ENCODE measurements around the gene OR51B5. TPM values are rescaled to one million over a fixed set of nuclear protein-coding genes. Genes with fewer than 3 reads are reported as not detected.

Gene OR51B5
- total and polyA plus RNA-seq, 10 of the 15 experiments (the other 5 are each of a cell fraction or from before 2014, with no cell fraction given): 0.04 to 2.1 (median 0.17) TPM; not detected in 6

DNA sequence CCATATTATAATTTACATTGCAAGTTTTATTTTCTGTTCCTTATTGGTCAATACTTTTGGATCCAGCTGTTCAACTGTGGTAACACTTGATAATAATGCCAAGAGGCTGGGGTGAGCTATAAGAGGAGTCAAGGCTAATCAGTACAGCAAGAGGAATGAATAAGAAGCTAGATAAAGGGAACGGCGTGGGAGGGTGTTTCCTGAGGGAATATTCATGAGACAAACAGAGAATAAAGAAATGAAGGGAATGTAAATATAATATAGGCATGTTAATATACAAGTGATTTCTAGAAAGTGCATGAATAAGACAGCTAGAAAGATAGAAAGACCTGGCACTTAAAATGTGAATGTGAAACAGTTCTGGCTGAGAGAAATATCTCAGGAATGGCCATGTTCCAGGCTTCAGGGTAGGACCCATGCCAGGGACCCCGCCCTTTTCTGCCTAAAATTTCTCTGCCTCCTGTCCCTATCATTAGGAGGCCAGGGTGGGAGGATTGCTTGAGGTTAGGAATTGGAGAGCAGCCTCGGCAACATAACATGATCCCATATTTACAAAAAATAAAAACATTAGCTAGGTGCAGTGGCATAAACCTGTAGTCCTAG, 45.5 kb downstream of the OR51B5 start:
- 11% methylated on average over 4 of the region's 4 CpGs for WGBS (ENCODE audit: insufficient coverage, insufficient replicate concordance, low lambda C conversion rate, missing lambda C conversion rate)
- no peak overlapping the region for H2AFZ ChIP-seq (ENCODE audit: control insufficient read depth, low read depth, low read length)
- in situ Hi-C loops (cut with MboI): no loop called here
- H3K4me1 ChIP-seq (ENCODE audit: control insufficient read depth, insufficient read depth, low read length): no peaks in the 10 kb centered on the region
- RAD21 ChIA-PET (ENCODE audit: unreplicated experiment): no interaction called here
- no TSS peak for BruUV-seq (replicated peaks)
- no peak overlapping the region for H3K4me2 ChIP-seq (ENCODE audit: control insufficient read depth, insufficient read depth)
- H4K20me1 ChIP-seq (ENCODE audit: control insufficient read depth, insufficient read depth): no peaks in the 10 kb centered on the region
- H3K4me3 ChIP-seq: no peak overlapping the region
- CTCF ChIA-PET: no interaction called here
- H3K27ac ChIP-seq (ENCODE audit: control insufficient read depth, insufficient read depth): no peak overlapping the region
- SMC1A ChIA-PET (ENCODE audit: uncharacterized antibody, unreplicated experiment): interaction anchor here (0.6 kb wide), 1 partner anchor 29 kb away, joined by 3 read pairs; no protein-coding TSS in a partner anchor
- no peaks in the 10 kb centered on the region for H3K36me3 ChIP-seq (ENCODE audit: control insufficient read depth in 2 of 2, insufficient read depth in 2 of 2, low read length in 1 of 2)
- intact Hi-C loops (cut with micrococcal nuclease; ENCODE audit: unreplicated experiment): no loop called here
- H3K9ac ChIP-seq (ENCODE audit: control insufficient read depth, insufficient read depth, low read length): no peak overlapping the region
- no peaks in the 10 kb centered on the region for H3K9me3 ChIP-seq (replicated peaks; ENCODE audit: control insufficient read depth, insufficient read depth, low read length)
- no peaks in the 10 kb centered on the region for H3K79me2 ChIP-seq (ENCODE audit: control insufficient read depth, insufficient read depth, low read length)
- DNase-seq (ENCODE audit: low read depth, low spot score) (no peak), FAIRE-seq (no peak), ATAC-seq (no peak)
- no peaks in the 10 kb centered on the region for H3K27me3 ChIP-seq (replicated peaks in 1 of 2; ENCODE audit: control insufficient read depth in 2 of 2, insufficient read depth in 2 of 2, low read length in 1 of 2)
- POLR2A ChIA-PET: no interaction called here
- TF ChIP-seq ESRRA (IDR thresholded peaks at IDR 0.05; ENCODE audit: low read length) (no peak), GATAD2B (conservative IDR thresholded peaks at IDR 0.05; ENCODE audit: low read depth) (no peak), SREBF2 (IDR thresholded peaks at IDR 0.05; ENCODE audit: low read length) (no peak), PAX5 (IDR thresholded peaks at IDR 0.05; ENCODE audit: borderline replicate concordance, low read depth, low read length) (no peak), IRF4 (IDR thresholded peaks at IDR 0.05; ENCODE audit: low read depth, low read length) (no peak), RUNX3 (IDR thresholded peaks at IDR 0.05; ENCODE audit: low read length) (no peak)
- TF ChIP-seq, protein P1, sequence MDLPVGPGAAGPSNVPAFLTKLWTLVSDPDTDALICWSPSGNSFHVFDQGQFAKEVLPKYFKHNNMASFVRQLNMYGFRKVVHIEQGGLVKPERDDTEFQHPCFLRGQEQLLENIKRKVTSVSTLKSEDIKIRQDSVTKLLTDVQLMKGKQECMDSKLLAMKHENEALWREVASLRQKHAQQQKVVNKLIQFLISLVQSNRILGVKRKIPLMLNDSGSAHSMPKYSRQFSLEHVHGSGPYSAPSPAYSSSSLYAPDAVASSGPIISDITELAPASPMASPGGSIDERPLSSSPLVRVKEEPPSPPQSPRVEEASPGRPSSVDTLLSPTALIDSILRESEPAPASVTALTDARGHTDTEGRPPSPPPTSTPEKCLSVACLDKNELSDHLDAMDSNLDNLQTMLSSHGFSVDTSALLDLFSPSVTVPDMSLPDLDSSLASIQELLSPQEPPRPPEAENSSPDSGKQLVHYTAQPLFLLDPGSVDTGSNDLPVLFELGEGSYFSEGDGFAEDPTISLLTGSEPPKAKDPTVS (IDR thresholded peaks at IDR 0.05; ENCODE audit: low read depth, low read length): no peak
- TF ChIP-seq, protein P2, sequence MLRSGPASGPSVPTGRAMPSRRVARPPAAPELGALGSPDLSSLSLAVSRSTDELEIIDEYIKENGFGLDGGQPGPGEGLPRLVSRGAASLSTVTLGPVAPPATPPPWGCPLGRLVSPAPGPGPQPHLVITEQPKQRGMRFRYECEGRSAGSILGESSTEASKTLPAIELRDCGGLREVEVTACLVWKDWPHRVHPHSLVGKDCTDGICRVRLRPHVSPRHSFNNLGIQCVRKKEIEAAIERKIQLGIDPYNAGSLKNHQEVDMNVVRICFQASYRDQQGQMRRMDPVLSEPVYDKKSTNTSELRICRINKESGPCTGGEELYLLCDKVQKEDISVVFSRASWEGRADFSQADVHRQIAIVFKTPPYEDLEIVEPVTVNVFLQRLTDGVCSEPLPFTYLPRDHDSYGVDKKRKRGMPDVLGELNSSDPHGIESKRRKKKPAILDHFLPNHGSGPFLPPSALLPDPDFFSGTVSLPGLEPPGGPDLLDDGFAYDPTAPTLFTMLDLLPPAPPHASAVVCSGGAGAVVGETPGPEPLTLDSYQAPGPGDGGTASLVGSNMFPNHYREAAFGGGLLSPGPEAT (IDR thresholded peaks at IDR 0.05; ENCODE audit: low read depth): no peak
- TF ChIP-seq, protein P3, sequence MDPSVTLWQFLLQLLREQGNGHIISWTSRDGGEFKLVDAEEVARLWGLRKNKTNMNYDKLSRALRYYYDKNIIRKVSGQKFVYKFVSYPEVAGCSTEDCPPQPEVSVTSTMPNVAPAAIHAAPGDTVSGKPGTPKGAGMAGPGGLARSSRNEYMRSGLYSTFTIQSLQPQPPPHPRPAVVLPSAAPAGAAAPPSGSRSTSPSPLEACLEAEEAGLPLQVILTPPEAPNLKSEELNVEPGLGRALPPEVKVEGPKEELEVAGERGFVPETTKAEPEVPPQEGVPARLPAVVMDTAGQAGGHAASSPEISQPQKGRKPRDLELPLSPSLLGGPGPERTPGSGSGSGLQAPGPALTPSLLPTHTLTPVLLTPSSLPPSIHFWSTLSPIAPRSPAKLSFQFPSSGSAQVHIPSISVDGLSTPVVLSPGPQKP (IDR thresholded peaks at IDR 0.05; ENCODE audit: low read depth, low read length): no peak
- TF ChIP-seq, protein P4, sequence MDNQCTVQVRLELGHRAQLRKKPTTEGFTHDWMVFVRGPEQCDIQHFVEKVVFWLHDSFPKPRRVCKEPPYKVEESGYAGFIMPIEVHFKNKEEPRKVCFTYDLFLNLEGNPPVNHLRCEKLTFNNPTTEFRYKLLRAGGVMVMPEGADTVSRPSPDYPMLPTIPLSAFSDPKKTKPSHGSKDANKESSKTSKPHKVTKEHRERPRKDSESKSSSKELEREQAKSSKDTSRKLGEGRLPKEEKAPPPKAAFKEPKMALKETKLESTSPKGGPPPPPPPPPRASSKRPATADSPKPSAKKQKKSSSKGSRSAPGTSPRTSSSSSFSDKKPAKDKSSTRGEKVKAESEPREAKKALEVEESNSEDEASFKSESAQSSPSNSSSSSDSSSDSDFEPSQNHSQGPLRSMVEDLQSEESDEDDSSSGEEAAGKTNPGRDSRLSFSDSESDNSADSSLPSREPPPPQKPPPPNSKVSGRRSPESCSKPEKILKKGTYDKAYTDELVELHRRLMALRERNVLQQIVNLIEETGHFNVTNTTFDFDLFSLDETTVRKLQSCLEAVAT (IDR thresholded peaks at IDR 0.05): no peak
- TF ChIP-seq, protein P5, sequence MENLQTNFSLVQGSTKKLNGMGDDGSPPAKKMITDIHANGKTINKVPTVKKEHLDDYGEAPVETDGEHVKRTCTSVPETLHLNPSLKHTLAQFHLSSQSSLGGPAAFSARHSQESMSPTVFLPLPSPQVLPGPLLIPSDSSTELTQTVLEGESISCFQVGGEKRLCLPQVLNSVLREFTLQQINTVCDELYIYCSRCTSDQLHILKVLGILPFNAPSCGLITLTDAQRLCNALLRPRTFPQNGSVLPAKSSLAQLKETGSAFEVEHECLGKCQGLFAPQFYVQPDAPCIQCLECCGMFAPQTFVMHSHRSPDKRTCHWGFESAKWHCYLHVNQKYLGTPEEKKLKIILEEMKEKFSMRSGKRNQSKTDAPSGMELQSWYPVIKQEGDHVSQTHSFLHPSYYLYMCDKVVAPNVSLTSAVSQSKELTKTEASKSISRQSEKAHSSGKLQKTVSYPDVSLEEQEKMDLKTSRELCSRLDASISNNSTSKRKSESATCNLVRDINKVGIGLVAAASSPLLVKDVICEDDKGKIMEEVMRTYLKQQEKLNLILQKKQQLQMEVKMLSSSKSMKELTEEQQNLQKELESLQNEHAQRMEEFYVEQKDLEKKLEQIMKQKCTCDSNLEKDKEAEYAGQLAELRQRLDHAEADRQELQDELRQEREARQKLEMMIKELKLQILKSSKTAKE (IDR thresholded peaks at IDR 0.05; ENCODE audit: low read depth, poor library complexity, severe bottlenecking): no peak
- TF ChIP-seq, protein P6, sequence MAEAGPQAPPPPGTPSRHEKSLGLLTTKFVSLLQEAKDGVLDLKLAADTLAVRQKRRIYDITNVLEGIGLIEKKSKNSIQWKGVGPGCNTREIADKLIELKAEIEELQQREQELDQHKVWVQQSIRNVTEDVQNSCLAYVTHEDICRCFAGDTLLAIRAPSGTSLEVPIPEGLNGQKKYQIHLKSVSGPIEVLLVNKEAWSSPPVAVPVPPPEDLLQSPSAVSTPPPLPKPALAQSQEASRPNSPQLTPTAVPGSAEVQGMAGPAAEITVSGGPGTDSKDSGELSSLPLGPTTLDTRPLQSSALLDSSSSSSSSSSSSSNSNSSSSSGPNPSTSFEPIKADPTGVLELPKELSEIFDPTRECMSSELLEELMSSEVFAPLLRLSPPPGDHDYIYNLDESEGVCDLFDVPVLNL (IDR thresholded peaks at IDR 0.05; ENCODE audit: low read depth, low read length): no peak

Data from GM12878 (cell line).